Activated T-helper 1 cell treated with anti-CD3 and anti-CD28 coated beads, Interleukin-12 subunit alpha, Interleukin-12 subunit beta, Interleukin-2, Interleukin-4 antibody, amounts not matched to agents 30 ng/mL and 10 ng/mL and 1 ng/mL, durations not matched to agents 14 hours and 24 hours and 36 hours (primary cell): ENCODE measurements around the gene HDAC6. TPM values are rescaled to one million over a fixed set of nuclear protein-coding genes. Genes with fewer than 3 reads are reported as not detected.

ENCODE experiments used
- DNase-seq: peaks from one replicate; pipeline ENCODE4 v3.0.0; 2021; ENCODE audit warnings: low spot score
- H3K27ac Mint-ChIP-seq: one replicate; pipeline ENCODE4 v1.8.0; 2021; ENCODE audit warnings: mild to moderate bottlenecking, mixed read lengths
- H3K27me3 Mint-ChIP-seq: one replicate; pipeline ENCODE4 v1.8.0; 2022; ENCODE audit warnings: mild to moderate bottlenecking, moderate library complexity, mixed read lengths; ENCODE audit not compliant: insufficient read depth
- H3K36me3 Mint-ChIP-seq: one replicate; pipeline ENCODE4 v1.8.0; 2021; ENCODE audit warnings: low read depth, mixed read lengths
- H3K4me1 Mint-ChIP-seq: one replicate; pipeline ENCODE4 v1.8.0; 2021; ENCODE audit warnings: low read depth, mixed read lengths
- H3K4me3 Mint-ChIP-seq: one replicate; pipeline ENCODE4 v1.8.0; 2021; ENCODE audit warnings: mild to moderate bottlenecking, moderate library complexity, mixed read lengths
- H3K9me3 Mint-ChIP-seq: one replicate; pipeline ENCODE4 v1.8.0; 2021; ENCODE audit warnings: mixed read lengths
- intact Hi-C: fragments of 100-400 bp; cut with micrococcal nuclease; formaldehyde crosslinking; loops from one replicate; pipeline ENCODE4 v1.15.1; 2024
- total RNA-seq: library from RNA; stranded (reverse); gene quantifications from 2 replicates; pipeline ENCODE4 v1.2.3, GENCODE V29; 2022

The HDAC6 gene
- total RNA-seq, 1 donor from 2014 or later, result 56.4 TPM

DNA sequence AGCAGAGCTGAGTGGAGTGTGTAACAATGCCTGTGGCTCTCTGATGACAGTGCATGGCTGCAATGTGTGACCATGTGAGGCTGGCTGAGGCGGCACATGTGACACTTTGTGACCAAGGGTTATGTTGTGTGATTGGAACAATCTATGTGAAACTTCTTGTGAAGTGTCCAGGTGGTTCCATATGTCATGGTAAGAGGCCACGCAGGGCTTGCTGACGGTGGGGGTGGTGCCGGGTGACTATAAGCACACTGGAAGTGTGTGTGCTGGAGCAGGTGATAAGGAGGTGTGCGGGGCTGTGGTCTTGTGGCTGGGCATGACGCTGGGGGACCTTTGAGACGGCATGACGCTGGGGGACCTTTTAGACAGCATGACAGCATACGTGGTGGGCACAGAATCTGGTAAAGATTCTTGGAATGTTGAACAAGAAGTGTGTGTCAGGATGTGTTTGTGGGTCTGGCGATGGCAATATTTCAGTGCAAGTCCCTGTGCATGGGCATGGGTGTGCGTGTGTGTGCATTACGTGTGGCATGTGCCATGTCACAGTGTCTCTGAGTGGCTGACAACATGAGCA lies 7.4 kb upstream of the HDAC6 start:
- Mint-ChIP-seq H3K27me3 (peaks cover 3% of the 10 kb centered on the region), H3K27ac (no peak overlapping the region), H3K9me3 (no peaks in the 10 kb centered on the region), H3K4me1 (no peaks in the 10 kb centered on the region), H3K4me3 (no peak overlapping the region), H3K36me3 (no peaks in the 10 kb centered on the region)
- no peak for DNase-seq
- intact Hi-C loops, result no loop called here

DNA sequence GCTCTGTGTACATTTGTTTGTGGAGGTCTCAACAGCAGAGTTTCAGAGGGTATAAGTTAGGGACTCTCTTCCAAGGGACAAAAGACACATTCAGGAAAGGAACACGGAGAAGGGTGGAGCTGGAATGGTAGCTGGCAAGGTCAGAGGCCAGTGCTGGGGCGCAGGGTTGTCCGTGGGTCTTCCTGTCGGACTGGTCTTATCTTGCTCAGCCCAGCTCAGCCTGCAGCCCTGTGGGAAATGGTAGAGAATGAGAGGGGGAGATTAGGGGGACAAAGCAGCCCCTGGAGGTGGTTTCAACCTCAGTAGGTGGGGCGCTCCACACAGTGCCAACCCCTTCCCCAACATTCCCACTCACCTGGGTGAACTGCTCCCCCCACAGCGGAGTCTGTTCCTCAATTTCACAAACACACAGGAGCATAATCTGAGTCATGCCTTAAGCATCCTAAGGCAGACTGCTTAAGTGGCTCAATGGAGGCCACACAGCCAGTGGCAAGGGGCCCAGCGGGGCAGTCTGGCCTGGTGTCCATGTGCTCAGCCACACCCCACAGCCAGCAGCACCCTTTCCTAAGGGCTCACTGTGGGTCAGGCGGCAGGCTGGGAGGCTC lies 6.9 kb upstream of the HDAC6 start:
- Mint-ChIP-seq H3K27me3 (peaks cover 3% of the 10 kb centered on the region), H3K36me3 (no peaks in the 10 kb centered on the region), H3K9me3 (no peaks in the 10 kb centered on the region), H3K27ac (no peak overlapping the region), H3K4me3 (no peak overlapping the region), H3K4me1 (peaks cover 1% of the 10 kb centered on the region)
- intact Hi-C loops, result no loop called here
- DNase-seq, result no peak

DNA sequence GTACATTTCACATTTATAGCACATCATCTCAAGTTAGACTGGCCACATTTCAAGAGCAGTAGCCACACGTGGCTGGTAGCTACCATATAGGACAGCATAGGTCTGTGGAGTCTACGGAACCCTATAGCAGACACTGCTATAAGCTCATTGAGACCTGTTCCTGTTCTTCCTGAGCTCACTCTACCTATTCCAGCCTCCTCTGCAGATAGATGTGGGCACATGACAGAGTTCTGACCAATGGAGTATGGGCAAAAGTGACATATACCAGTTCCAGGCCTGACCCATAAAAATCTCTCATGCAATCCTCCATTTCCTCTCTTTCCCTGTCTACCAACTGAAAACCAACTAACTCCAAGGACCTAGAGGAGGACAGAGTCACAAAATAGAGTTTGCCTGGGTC lies 3.5 kb upstream of the HDAC6 start:
- intact Hi-C loops, result no loop called here
- Mint-ChIP-seq H3K36me3 (peaks cover 4% of the 10 kb centered on the region), H3K9me3 (no peaks in the 10 kb centered on the region), H3K4me3 (no peak overlapping the region), H3K27ac (no peak overlapping the region), H3K27me3 (no peaks in the 10 kb centered on the region), H3K4me1 (peaks cover 13% of the 10 kb centered on the region)
- no peak for DNase-seq

DNA sequence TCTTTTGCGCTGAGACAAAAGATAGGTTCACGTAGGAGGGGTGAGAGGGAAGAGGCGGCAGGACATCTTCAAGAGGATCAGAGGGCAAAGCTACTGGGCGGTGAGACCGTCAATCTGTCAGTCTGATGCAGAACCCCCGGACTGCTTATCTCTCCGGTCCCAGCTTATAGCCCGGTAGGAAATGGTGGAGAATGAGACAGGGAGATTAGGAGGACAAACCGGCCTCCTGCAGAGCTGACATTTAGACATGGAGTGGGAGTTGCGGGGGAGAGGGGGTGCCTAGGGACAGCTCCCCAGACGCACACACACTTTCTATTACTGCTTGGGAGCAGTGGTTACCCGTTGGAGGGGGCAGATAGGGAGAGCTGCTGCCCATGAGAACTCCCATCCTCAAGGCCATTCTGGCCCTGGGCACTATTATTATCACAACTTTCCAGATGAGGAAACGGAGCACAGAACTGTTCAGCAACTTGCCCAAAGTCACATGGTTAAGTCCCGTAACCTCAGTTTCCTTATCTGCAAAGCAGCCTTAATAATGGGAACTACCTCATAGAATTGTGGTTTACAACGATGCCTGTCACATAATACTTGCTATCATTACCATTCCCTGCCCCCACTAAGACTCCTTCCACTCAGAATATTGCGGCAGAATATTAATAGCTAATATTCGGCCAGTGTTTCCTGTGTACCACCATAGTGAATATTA lies 1.1 kb upstream of the HDAC6 start:
- intact Hi-C loops, result loop anchor here (1.0 to 10.0 kb wide), 9 partner anchors 137 to 1146 kb away; partner anchors contain the start of genes ELK1, MAGIX, TBC1D25 and TFE3
- Mint-ChIP-seq H3K36me3 (peaks cover 12% of the 10 kb centered on the region), H3K27me3 (no peaks in the 10 kb centered on the region)

DNA sequence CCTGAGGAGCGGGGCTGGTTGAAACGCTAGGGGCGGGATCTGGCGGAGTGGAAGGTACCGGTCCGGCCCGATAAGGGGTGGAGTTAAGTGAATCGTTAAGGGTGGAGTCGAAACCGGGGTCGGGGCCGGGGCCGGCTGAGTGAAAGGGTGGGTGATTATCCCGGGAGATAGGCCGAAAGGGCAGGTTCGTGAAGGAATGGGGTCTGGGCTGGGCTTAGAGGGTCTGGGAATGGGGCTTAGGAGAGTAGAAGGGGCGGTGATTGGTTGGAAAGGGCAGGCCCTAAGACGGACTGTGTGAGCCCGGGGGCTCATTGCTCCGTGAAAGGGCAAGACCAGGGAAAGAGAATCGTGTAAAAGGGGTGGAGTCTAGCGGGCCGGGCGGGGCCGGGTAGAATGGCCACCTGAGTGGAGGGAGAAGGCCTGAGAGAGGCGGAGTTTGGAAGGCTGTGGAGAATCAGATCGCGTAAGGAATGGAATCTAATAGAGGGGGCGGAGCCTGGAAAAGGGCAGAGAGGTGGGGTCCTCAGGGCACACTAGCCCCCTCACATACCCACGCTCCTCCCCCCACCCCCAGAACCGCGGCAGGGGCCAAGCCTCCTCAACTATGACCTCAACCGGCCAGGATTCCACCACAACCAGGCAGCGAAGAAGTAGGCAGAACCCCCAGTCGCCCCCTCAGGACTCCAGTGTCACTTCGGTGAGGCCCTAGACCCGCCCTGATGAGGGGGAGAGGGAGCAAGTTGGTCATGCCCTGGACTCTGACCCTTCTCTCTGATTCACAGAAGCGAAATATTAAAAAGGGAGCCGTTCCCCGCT lies 430 bp downstream of the HDAC6 start:
- no peaks in the 10 kb centered on the region for H3K9me3 Mint-ChIP-seq
- intact Hi-C loops, result loop anchor here (1.0 to 10.0 kb wide), 14 partner anchors 65 to 1147 kb away; partner anchors contain the start of genes EBP, ELK1, GPKOW and GRIPAP1
- peaks cover 17% of the 10 kb centered on the region for H3K4me1 Mint-ChIP-seq
- H3K36me3 Mint-ChIP-seq, result peaks cover 12% of the 10 kb centered on the region
- peak; percentile 62 for DNase-seq
- peak overlapping the region; percentile 98 for H3K27ac Mint-ChIP-seq
- H3K4me3 Mint-ChIP-seq, result peak overlapping the region; percentile 91
- no peaks in the 10 kb centered on the region for H3K27me3 Mint-ChIP-seq

More for the DNA sequence above, 1.1 kb upstream of the HDAC6 start:
- H3K4me1 Mint-ChIP-seq, result peaks cover 13% of the 10 kb centered on the region
- no peak for DNase-seq
- peak overlapping the region; percentile 91 for H3K4me3 Mint-ChIP-seq
- H3K9me3 Mint-ChIP-seq, result no peaks in the 10 kb centered on the region
- H3K27ac Mint-ChIP-seq, result peak overlapping the region; percentile 98

DNA sequence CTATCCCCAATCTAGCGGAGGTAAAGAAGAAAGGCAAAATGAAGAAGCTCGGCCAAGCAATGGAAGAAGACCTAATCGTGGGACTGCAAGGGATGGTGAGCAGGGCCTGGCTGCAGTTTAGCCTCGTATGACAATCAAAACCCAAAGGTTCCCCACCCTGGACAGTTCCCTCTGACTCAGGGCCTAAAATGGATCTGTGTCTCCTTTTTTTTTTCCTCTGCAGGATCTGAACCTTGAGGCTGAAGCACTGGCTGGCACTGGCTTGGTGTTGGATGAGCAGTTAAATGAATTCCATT lies 986 bp downstream of the HDAC6 start:
- Mint-ChIP-seq H3K27ac (peak overlapping the region; percentile 98), H3K4me3 (peak overlapping the region; percentile 91), H3K27me3 (no peaks in the 10 kb centered on the region), H3K4me1 (peaks cover 17% of the 10 kb centered on the region), H3K36me3 (peaks cover 12% of the 10 kb centered on the region), H3K9me3 (no peaks in the 10 kb centered on the region)
- DNase-seq, result no peak
- intact Hi-C loops, result loop anchor here (1.0 to 10.0 kb wide), 14 partner anchors 66 to 1148 kb away; partner anchors contain the start of genes EBP, ELK1, GPKOW and GRIPAP1

DNA sequence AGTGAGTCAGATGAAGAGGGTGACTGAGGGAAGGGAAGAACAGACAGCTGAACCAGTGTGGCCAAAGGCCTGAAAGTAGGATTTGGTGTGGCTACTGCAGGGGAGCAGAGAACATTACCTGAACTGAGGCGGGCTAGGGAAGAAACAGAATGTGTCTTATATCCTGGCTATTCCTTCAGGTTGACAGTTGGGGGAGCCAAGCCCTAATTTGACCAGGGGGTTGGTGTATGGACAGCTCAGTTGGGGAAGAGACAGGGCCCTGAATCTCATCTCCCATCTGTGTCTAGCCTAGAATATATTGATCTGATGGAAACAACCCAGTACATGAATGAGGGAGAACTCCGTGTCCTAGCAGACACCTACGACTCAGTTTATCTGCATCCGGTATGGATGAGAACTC lies 4.2 kb downstream of the HDAC6 start:
- H3K27me3 Mint-ChIP-seq, result no peaks in the 10 kb centered on the region
- peaks cover 14% of the 10 kb centered on the region for H3K36me3 Mint-ChIP-seq
- no peak for DNase-seq
- H3K27ac Mint-ChIP-seq, result peak overlapping the region; percentile 55
- peaks cover 5% of the 10 kb centered on the region for H3K4me1 Mint-ChIP-seq
- H3K9me3 Mint-ChIP-seq, result no peaks in the 10 kb centered on the region
- H3K4me3 Mint-ChIP-seq, result no peak overlapping the region
- intact Hi-C loops, result loop anchor here (10.0 kb wide), 1 partner anchor 1151 kb away; the partner anchor contains the start of genes ELK1 and UXT

DNA sequence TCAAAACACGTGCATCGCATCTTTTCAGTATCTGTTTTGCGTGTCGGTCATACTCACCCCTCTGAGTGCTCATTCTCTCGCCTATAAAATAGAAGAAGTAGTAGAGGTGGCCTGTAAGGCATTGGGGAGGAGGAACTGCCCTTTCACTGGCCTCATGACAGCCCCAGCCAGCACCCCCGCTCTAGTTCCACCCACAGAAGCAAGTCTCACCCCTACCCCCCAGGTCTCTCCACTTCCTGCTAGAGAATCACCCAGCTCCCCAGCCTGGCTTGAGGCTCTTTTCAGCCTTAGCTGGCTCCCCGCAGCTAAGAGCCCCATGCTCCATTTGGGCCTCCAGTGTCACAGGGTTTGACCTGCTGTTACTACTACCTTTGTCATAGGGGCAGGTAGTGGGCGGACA lies 11.8 kb downstream of the HDAC6 start:
- H3K4me3 Mint-ChIP-seq, result no peak overlapping the region
- H3K27me3 Mint-ChIP-seq, result no peaks in the 10 kb centered on the region

DNA sequence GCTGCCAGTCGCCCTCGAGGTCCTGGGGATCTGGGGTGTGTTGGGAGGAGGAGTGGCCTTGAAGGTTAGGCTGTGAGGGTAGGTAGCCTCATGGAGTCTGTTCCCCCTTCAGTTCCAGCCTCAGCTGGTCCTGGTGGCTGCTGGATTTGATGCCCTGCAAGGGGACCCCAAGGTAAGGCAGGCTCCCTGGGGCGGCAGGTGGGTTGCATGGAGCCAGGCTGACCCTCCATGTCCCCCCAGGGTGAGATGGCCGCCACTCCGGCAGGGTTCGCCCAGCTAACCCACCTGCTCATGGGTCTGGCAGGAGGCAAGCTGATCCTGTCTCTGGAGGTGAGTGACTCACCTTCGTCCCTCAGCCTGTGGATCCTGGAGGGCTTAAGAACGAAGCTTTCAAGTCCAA lies 12.9 kb downstream of the HDAC6 start:
- Mint-ChIP-seq H3K27me3 (no peaks in the 10 kb centered on the region), H3K4me1 (no peaks in the 10 kb centered on the region), H3K4me3 (no peak overlapping the region), H3K36me3 (peaks cover 6% of the 10 kb centered on the region), H3K27ac (no peak overlapping the region), H3K9me3 (no peaks in the 10 kb centered on the region)
- intact Hi-C loops, result no loop called here
- no peak for DNase-seq

More for the DNA sequence above, 11.8 kb downstream of the HDAC6 start:
- intact Hi-C loops, result no loop called here
- Mint-ChIP-seq H3K9me3 (no peaks in the 10 kb centered on the region), H3K27ac (peak overlapping the region; percentile 56), H3K36me3 (peaks cover 5% of the 10 kb centered on the region), H3K4me1 (no peaks in the 10 kb centered on the region)
- DNase-seq, result no peak

DNA sequence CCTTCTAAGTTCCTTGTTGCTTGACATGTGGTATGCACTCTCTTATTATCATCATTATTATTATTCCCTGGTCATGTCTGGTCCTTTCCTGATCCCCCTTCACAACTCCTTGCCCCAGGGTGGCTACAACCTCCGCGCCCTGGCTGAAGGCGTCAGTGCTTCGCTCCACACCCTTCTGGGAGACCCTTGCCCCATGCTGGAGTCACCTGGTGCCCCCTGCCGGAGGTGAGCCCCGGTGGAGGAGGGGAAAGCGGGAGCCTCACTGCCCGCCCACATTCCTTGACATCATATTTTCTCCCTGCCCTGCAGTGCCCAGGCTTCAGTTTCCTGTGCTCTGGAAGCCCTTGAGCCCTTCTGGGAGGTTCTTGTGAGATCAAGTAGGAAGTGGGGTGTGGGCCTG lies 13.4 kb downstream of the HDAC6 start:
- DNase-seq, result no peak
- peaks cover 7% of the 10 kb centered on the region for H3K36me3 Mint-ChIP-seq
- no peaks in the 10 kb centered on the region for H3K9me3 Mint-ChIP-seq
- no peaks in the 10 kb centered on the region for H3K27me3 Mint-ChIP-seq
- no peak overlapping the region for H3K27ac Mint-ChIP-seq
- intact Hi-C loops, result no loop called here
- no peaks in the 10 kb centered on the region for H3K4me1 Mint-ChIP-seq
- H3K4me3 Mint-ChIP-seq, result no peak overlapping the region

DNA sequence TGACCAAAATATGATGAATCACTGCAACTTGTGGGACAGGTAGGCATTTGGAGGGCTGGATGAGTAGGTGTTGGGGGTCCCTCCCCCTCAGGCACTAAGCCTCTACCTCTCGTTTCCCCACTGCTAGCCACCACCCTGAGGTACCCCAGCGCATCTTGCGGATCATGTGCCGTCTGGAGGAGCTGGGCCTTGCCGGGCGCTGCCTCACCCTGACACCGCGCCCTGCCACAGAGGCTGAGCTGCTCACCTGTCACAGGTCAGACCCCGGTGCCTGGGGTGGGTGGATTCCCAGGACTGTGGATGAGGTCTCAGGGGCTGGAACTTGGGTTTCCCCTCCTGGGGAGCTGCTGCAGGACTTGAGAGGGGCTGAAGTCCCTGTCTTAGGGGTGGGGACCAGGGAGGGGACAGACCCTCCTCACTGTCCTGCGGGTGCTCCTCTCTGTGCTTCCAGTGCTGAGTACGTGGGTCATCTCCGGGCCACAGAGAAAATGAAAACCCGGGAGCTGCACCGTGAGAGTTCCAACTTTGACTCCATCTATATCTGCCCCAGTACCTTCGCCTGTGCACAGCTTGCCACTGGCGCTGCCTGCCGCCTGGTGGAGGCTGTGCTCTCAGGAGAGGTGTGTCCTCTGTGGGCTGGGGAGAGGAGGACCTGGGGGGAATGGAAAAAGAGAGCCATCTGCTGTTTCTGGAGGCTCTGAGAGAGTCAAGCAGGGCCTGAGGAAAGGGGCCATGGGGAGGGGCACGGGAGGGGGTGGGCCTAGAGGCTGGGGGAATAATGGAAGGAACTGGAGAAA lies 14.3 kb downstream of the HDAC6 start:
- peaks cover 6% of the 10 kb centered on the region for H3K36me3 Mint-ChIP-seq
- intact Hi-C loops, result no loop called here
- H3K9me3 Mint-ChIP-seq, result no peaks in the 10 kb centered on the region
- H3K27ac Mint-ChIP-seq, result no peak overlapping the region
- H3K27me3 Mint-ChIP-seq, result no peaks in the 10 kb centered on the region
- DNase-seq, result no peak
- H3K4me1 Mint-ChIP-seq, result no peaks in the 10 kb centered on the region
- H3K4me3 Mint-ChIP-seq, result no peak overlapping the region

DNA sequence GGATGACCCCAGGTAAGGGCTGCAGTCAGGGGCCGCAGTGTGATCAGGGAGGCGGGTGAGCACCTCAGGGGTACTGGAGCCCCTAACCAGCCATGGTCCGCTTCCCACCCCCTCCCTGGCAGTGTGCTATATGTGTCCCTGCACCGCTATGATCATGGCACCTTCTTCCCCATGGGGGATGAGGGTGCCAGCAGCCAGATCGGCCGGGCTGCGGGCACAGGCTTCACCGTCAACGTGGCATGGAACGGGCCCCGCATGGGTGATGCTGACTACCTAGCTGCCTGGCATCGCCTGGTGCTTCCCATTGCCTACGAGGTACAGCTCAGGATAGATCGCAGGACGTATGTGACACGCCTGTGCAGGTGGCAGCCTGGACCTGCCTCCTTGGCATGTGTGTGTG lies 16.2 kb downstream of the HDAC6 start:
- Mint-ChIP-seq H3K27ac (no peak overlapping the region), H3K4me3 (no peak overlapping the region), H3K4me1 (no peaks in the 10 kb centered on the region), H3K27me3 (no peaks in the 10 kb centered on the region), H3K36me3 (peaks cover 2% of the 10 kb centered on the region), H3K9me3 (no peaks in the 10 kb centered on the region)
- no peak for DNase-seq
- intact Hi-C loops, result no loop called here
